Endothelial cell of hepatic sinusoid (primary cell): Measurements from ENCODE around the gene ACOXL.

Experiments
- in situ Hi-C: cut with HindIII; loops from 2 replicates; pipeline ENCODE4 v1.10.0; 2017; ENCODE audit warnings: low sequenced_read_pairs

The ACOXL gene

DNA sequence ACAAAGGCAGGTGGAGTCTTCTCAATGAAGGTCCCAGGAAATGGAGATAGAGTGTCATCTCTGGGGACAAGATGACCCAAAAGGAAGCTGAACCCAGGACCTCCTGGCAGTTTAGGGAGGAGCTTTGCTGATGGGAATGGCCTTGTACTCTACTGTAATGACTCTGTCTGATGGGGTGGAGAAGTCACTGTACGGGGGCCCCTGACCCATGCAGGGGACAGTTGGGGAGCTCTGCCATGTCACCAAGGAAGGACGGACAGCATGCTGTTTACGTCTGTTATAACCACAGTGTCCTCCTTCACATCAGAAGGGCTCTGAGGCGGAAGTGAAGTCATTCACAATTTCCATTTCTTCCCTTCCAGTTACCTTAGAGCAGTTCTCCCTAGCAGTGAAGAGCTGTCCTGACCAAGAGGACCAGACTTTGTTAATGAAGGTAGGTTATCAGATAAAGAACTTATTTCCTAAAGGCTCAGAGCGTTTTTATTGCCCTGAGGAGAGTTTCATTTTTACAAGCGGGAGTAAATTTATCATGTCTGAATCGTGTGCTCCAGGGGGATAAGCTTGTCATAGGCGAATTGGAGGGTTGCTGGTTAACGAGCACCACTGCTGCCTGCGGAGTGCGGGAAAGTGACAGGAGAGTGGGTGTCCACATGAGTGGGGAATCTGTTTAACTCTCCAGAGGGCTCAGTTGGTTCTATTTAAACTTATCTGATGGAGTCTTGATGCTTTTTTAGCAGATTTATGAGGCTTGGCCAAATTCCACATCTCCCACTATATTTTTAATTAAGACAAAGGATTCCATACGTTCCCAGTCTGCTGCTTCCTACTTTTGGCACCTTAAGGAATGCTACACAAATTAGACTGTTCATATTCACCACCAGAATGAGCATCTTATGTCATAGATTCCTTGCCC lies 316.7 kb downstream of the ACOXL start:
- in situ Hi-C loops = no loop called here

DNA sequence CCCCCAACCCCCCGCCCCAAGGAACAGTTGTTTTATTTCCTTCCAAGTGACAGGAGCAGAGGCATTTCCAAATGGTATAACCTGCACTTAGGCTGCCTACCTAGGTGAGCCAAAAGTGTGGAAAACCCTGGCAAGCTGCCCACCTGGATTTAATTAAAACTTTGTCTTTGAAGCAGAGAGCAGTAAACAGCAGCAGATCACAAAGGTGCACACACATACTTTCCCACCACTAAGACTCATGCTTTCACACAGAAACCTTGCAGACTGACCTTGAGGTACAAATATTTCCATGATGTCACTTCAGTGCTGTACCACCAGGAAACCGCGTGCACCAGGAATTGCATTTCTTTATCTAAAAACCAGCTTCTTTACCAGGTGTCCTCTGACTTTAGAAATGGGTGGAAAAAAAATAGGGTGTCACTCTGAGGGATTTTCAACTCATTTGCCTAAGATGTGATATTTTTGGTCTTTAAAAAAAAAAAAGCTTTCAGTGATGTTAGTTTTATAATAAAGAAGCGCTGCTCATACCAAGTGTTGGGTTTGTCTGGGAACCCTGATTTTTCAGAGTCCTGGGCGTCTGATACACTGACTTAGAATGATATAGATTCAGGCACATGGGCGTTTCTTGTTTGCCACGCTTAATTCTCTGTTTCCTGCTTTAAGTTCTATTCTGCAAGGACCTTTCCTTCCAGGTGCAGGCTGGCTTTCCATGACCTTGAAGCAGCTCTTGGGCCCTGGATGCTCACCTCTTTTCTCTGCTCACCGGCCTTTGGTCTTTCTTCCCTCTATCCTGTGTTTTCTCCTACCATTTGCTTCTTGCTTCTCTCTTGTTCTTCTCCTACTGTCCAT lies 317.6 kb downstream of the ACOXL start:
- in situ Hi-C loops = no loop called here

DNA sequence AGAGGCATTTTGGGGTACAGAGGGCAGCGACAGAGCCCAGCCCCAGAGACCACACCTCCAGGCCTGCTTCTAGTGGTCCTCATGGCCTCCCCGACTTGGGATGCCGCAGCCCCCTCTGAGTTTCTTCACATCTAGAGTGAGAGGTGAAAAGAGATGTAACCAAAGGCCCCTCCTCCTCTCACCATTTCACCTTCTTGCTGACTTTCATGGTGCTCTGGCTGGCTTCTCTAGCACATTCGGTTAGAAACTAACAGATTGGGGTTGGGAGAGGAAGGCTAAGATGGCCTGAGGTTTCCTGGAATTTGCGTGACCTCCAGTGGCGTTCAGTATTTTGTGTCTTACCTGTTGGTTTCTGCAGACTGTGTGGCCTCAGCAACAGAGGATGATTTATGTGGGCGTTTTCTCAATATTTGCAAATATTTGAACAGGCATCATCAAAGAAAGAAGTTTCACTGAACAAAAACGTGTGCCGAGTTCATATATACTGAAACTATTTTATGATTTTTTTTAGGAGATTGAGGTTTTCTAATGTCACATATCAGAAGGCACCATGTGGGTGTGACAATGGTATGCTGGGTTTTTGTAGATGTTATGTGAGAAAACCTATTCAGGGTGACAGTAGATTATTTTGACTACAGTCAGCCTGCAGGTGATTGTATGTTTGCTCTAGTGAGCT lies 318.5 kb downstream of the ACOXL start:
- in situ Hi-C loops = no loop called here

DNA sequence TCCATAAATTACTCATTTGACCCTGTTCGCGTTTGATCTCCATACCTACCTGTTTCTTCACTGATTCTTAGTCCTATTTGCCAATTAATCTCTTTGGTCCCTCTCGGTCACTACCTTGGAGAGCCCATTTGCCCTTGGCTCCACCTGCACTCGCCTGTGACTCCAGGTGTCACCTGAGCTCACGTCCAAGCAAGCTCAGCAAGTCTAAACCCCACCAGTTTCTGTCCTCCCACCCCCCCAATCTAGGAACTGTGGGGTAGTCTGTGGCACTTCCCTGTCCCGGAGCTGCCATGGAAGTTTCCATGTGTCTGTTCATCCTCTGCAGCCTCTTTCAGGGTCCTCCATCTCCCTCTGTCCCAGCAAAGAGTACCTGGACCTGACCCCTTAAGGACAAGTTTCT lies 320.2 kb downstream of the ACOXL start:
- in situ Hi-C loops = no loop called here

DNA sequence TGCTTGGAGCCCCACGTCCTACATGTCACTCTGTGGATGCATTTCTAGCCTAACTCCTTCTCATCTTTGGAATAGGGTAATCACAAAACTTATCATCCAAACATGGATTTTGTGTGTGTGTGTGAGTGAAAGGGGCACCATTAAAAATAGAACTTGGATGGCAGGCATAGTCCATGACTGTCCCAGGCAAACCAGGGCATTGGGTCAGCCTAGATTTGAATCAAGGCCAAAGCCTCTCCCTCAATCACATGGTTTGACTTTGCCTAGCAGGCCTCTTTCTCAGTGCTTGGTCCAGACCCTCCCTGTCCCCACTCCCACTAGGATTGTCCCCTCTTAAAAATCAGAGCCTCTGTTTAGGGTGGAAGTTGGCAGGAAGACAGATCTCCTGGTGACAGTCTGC lies 320.9 kb downstream of the ACOXL start:
- in situ Hi-C loops = no loop called here

DNA sequence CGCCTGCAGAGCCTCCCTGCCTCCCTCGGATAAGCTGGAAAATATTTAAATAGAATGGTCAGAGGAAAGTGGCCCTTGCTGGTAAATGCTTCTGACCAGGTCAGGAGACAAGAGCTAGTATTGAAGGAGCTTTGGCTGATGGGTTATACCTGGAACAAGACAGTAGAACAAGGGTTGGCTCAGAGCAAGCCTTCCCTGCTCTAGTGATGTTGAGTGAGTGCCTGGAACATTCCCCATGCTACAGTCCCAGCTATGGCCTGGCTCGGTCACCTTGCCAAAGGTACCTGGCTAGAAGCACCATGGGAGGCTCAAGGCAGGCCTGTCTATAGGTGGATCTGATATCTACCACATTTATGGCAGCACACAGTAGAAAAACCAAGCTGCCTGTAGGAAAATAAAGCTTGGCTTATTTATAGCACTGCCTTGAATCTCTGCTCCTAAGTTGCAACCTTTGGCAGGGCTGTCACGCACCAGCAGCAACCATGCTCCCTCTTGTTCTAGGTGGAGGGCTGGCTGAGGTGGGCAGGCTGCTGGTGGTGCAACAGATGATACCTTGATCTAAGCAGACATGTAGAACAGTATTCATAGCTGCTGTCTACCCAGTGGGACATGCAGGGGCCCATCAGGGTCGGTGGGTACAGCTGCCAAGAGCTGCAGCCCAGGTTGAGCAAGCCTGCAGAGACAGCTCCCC lies 321.6 kb downstream of the ACOXL start:
- in situ Hi-C loops = no loop called here

DNA sequence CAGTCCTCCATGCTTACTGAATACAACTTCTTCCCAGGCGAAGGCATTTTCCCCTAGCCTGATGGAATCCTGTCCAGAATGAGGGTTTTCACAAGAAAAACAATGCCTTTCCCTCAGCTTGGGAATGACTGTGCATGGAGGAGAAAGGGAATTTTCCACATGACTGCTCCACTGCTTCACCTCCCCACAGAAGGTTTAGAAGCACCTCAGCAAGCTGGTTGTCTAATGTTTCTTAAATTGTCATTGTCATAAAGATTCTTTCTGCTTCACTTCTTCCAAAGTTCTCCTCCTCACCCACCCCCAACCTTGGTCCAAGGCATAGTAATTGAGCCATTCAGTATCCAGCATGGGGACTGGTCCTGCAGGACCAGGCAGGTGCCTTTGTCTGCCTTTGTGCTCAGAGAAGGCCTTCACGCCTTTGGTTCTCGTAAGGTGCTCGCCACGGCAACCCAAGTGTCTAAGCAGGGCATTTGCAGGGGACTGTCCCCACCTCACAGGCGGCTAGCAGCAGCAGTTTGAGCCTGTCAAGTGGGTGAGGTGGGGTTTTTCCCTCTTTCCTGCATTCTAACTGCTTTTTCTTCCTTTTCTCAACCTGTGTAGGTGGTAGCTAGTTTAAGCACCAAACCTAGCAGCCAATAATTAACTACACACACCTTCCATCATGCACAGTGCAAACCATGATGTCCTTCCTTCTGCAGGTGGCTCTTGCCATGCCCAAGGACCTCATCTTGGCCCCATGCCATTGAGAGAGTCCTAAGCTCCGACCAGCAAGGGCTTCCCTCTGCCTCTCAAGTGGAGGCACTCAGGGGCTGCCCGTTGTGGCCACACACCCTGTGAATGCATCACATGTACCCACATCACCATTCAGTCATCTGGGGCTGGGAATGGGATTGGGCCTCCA lies 322.7 kb downstream of the ACOXL start:
- in situ Hi-C loops = no loop called here

DNA sequence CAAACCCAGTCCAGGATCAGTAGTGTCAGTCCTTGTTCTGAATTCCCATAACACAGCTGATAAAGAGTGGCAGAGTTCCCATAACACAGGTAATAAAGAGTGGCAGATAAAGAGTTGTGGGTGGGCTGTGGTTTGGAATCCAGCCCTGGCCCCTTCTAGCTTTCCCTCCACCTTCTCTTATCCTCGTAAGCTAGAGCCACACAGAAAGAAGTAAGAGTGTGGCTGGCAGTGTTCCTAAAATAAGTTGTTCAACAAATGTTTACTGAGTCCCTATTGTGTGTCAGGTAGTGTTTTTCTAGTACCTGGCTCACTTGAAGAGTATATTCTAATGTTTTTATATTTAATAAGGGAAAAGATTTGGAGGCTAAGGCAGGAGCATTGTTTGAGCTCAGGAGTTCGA lies 323.4 kb downstream of the ACOXL start:
- in situ Hi-C loops = no loop called here

DNA sequence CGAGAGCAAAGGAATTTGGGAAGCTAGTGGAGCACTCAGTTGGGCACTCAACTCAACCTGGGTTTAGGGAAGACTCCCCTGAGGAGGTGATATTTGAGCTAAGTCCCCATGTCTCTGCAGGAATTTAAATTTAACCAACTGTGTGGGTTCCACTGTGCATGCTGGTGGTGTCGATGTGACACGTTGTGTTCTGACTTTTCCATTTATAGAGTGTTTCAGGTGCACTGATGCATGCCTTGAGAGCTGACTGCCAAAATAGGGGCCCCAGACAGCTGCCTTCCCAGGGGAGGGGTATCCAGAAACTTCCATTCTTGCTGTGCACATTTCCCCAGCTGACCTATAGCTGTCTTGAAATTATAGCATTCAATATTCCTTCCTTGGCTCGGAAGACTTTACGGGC lies 324.7 kb downstream of the ACOXL start:
- in situ Hi-C loops = no loop called here

DNA sequence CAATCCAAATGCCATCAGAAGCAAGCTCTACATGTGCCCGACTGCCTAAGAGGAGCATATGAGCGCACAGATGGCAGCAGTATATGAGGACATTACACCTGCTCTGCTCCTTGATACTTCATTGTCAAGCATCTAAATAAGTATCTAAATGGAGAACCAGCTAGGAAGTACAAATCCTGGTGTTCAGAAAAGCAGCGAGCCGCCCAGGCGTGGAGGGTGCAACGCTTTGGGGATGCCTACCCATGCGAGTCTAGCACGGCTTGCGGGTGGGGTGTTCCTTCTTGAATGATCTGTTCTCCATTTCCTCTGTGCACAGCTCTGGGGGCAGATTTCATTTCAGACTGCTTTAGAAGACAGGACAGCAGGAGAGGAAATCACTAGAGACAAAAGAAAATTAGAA lies 325.3 kb downstream of the ACOXL start:
- in situ Hi-C loops = no loop called here

DNA sequence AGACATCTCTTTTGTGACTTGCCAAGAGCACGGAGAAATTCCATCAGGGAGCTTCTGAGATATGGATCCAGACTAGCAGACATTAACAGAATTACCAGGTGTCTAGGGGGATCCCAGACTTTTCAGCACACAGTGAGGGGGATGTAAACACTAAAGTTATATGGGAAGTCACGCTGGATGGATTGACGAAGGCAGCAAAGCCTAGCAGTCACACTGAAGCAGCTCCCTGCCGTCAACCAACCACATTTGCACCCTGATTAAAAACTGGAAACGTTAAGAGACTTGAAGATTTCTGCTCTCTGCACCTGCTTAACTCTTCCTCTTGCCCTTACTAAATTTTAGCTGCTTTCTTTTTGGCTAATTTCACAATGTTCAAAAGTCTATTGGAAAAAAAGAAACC lies 325.9 kb downstream of the ACOXL start:
- in situ Hi-C loops = no loop called here

DNA sequence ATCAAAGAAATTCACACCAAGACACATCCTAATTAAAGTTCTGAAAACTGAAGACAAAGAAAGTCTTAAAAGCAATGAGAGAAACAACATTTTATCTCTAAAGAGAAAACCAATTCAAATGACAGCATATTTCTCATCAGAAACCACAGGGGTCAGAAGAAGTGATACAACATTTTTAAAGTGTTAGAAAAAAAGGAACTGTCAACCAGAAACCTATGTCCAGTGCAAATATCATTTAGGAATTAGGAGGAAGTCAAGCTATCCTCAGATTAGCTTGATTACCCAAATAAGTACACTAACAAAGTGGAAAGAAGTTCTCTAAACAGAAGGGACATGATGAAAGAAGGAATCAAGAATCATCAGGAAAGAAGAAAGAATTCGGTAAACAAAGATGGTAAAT lies 328.8 kb downstream of the ACOXL start:
- in situ Hi-C loops = no loop called here

DNA sequence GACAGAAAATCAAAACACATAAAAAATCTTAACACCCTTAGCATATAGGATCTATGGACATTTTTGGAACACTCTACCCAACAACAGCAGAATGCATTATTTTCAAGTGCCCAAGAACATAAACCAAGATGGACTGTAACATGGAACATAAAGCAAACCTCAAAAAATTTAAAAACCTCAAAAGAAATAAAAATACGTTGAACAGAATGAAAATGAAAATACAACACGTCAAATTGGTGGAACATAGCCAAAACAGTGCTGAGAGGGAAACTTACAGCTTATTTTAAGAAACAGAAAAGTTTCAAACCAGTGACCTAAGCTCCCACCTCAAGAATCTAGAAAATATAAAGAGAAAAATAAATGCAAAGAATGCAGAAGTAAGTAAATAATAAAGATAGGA lies 330.0 kb downstream of the ACOXL start:
- in situ Hi-C loops = no loop called here

DNA sequence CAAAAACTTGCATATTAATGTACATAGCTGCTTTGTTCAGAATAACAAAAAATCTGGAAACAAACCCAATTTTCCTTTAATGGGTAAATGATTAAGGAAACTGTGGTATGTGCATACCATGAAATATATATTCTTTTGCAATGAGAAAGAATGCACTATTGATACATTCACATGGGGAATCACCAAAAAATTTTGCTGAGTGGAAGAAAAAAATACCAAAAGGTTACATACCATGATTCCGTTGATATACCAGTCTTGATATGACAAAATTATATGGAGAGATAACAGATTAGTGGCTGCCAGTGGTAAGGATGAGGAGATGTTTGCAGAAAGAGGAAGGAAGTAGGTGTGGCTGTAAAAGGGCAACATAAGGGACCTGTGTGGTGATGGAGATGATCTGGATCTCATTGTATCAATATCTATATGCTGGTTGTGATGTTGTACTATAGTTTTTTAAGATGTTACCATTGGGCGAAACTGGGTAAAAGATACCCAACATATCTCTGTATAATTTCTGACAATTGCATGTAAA lies 333.8 kb downstream of the ACOXL start:
- in situ Hi-C loops = no loop called here

DNA sequence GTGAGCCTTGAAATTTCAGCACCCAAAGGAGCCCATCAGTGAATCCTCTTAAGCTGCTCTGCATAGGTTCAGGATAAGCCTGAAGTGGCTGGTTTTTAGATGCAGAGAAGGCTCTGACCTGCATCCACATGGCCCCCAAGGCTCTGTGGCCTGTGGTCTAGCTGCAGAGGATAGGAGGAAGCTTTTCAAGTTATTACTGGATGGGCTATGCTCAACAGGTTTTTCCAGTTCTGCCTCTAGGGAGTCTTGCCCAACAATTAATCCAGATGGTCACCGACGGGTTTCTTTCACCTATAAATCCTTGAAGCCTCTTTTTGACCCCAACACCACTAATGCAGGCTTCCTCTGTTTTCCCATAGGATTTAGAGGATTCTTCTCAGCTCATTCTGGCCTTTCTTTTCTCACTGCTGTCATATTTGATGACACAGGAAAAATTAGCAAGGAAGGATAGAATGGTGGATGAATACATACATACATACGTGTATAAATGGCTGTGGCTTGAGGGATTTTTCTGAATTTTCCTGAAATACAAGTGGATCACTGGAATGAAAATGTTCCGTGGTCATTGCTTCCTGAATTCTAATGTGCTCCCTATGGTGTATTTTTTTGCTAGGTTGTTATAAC lies 336.2 kb downstream of the ACOXL start:
- in situ Hi-C loops = no loop called here

DNA sequence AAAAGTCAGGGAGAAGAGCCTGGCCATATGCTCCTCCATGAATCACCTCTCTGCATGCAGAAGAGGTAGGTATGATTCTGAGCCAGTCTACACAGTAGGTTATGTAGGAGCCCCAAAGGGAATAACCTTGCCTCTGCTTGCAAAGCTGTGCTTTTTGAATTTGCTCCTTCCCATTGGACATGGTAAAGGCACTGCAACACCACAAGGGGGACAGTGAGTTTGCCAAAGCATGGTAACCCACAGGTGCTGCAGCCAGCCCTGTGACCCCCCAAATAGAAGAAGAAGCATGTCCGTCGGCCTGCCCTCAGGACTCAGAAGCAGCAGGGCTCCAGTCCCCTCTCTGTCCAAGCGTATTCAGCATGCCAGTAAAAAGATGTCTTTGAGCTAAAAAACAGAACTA lies 337.3 kb downstream of the ACOXL start:
- in situ Hi-C loops = no loop called here

DNA sequence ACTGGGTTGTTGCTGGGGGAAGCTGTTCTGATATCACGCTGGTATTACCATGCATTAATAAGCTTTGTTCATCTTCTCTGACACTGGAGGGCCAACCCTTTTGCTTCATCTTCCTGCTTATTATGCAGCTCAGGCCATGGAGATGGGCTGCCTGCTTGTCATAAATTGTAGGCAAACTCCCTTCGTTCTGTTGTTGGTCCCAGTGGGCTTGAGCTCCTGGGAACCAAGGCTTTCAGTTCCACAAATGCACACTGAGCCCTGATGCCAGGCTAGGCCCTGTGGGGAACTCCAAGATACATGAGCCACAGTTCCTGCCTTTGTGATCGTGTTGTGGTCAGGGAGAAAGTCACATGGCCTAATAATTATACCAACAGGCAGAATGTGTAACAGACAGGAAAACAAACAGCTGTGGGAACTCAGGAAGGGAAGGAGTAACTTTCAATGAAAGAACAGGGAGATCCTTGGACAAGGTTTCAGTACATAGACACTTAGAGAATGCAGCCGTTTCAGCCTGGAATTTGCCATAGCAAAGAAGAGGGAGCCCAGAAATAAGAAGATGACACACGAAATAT lies 339.3 kb downstream of the ACOXL start:
- in situ Hi-C loops = no loop called here

DNA sequence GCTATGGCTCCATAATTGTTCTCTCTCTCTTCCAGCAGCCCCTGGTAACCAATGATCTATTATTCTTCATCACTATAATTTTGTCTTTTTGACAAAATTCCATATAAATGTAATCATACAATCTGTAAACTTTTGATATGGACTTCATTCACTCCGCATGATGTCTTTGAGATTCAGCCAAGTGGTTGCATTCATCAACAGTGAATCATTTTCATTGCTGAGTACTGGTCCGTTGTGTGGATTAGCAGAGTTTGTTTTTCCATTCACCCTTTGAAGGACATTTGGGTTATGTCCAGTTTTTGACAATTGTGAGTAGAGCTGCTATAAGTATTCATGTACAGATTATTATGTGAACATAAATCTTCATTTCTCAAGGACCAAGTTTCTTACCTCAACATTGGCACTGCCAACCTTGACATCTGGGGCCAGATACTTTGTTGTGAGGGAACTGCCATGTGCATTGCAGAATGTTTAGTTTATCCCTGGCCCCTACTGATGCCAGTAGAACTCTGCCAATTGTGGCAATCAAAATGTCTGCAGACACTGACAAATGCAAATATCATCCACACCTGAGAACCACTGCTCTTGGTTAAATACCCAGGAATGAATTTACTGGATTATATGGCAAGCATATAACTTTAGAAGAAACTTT lies 340.0 kb downstream of the ACOXL start:
- in situ Hi-C loops = no loop called here
